ENCODE data around the gene EEIG1. TPM values are rescaled to one million over a fixed set of nuclear protein-coding genes. Genes with fewer than 3 reads are reported as not detected.

Gene EEIG1
- total and polyA plus RNA-seq, 10 of the 15 experiments (the other 5 are each of a cell fraction or from before 2014, with no cell fraction given): 1.2 to 75.9 (median 9.0) TPM

DNA sequence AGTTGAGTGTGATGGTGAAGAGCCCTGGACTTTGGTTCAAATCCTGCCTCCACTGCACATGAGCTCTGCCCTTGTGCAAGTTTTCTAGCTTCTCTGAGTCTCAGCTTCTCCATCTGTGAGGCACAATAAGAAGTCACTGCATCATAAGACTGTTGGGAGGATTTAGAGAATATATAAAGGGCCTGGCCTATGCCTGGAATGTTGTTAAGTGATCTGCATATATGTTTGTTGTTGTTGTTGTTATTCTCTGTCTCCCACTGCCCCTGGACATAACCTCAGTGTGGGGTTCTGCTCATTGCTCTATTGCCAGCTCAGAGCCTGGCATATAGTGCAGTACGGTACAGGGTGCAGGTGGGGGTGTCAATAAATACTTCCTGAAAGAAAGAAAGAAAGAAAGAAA is 40.3 kb upstream of the EEIG1 start:
- Histone ChIP-seq H3K4me3 (no peak overlapping the region), H3K4me2 (ENCODE audit: control insufficient read depth, insufficient read depth) (no peak overlapping the region), H3K9ac (ENCODE audit: control insufficient read depth, insufficient read depth, low read length) (no peak overlapping the region), H3K79me2 (ENCODE audit: control insufficient read depth, insufficient read depth, low read length) (no peaks in the 10 kb centered on the region), H3K27ac (ENCODE audit: control insufficient read depth, insufficient read depth) (no peak overlapping the region), H3K9me3 (replicated peaks; ENCODE audit: control insufficient read depth, insufficient read depth, low read length) (no peaks in the 10 kb centered on the region), H2AFZ (ENCODE audit: control insufficient read depth, low read depth, low read length) (no peak overlapping the region), H4K20me1 (ENCODE audit: control insufficient read depth, insufficient read depth) (no peaks in the 10 kb centered on the region), H3K27me3 (replicated peaks in 1 of 2; ENCODE audit: control insufficient read depth in 2 of 2, insufficient read depth in 2 of 2, low read length in 1 of 2) (no peaks in the 10 kb centered on the region; a peak in 1 of 4 replicates), H3K4me1 (ENCODE audit: control insufficient read depth, insufficient read depth, low read length) (peaks cover 13% of the 10 kb centered on the region), H3K36me3 (ENCODE audit: control insufficient read depth in 2 of 2, insufficient read depth in 2 of 2, low read length in 1 of 2) (no peaks in the 10 kb centered on the region)
- ATAC-seq (no peak), FAIRE-seq (no peak), DNase-seq (ENCODE audit: low read depth, low spot score) (no peak)
- intact Hi-C loops (cut with micrococcal nuclease; ENCODE audit: unreplicated experiment) (no loop called here), in situ Hi-C loops (cut with MboI) (no loop called here)
- TF ChIP-seq DPF2 (IDR thresholded peaks at IDR 0.05) (no peak), BMI1 (IDR thresholded peaks at IDR 0.05; ENCODE audit: borderline replicate concordance) (no peak), NR2C1 (IDR thresholded peaks at IDR 0.05) (no peak), NR2C2 (IDR thresholded peaks at IDR 0.05; ENCODE audit: borderline replicate concordance, control insufficient read depth, insufficient read length, low read depth) (no peak), CHD2 (IDR thresholded peaks at IDR 0.05; ENCODE audit: borderline replicate concordance, low read depth, low read length) (no peak), MAX (IDR thresholded peaks at IDR 0.05; ENCODE audit: low read depth, low read length) (no peak), JUND (IDR thresholded peaks at IDR 0.05; ENCODE audit: low read depth, low read length) (no peak)
- TF ChIP-seq, protein P1, sequence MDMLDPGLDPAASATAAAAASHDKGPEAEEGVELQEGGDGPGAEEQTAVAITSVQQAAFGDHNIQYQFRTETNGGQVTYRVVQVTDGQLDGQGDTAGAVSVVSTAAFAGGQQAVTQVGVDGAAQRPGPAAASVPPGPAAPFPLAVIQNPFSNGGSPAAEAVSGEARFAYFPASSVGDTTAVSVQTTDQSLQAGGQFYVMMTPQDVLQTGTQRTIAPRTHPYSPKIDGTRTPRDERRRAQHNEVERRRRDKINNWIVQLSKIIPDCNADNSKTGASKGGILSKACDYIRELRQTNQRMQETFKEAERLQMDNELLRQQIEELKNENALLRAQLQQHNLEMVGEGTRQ (IDR thresholded peaks at IDR 0.05; ENCODE audit: borderline replicate concordance, low read depth, low read length): no peak
- ChIA-PET POLR2A (no interaction called here), CTCF (interaction anchor here (0.9 to 2.9 kb wide), 5 partner anchors 12 to 104 kb away, joined by 3 to 13 read pairs (median 4); no protein-coding TSS in a partner anchor), RAD21 (ENCODE audit: unreplicated experiment) (interaction anchor here (0.7 kb wide), 1 partner anchor 12 kb away, joined by 3 read pairs; no protein-coding TSS in a partner anchor), SMC1A (ENCODE audit: uncharacterized antibody, unreplicated experiment) (interaction anchor here (1.1 kb wide), 1 partner anchor 18 kb away, joined by 3 read pairs; no protein-coding TSS in a partner anchor)
- 86% methylated on average over 1 of the region's 1 CpG for WGBS (ENCODE audit: insufficient coverage, insufficient replicate concordance, low lambda C conversion rate, missing lambda C conversion rate)
- BruUV-seq (replicated peaks): no TSS peak
